Measurements from ENCODE around the gene RNF150.

- TF ChIP-seq POLR2A (IDR thresholded peaks at IDR 0.05), result no peak
- no peak for TF ChIP-seq CTCF (IDR thresholded peaks at IDR 0.05)
- TF ChIP-seq POLR2AphosphoS5 (IDR thresholded peaks at IDR 0.05), result no peak
- TF ChIP-seq EP300 (IDR thresholded peaks at IDR 0.05), result no peak
Measured at GRCh38 chr4:141118381-141118780, 14.9 kb downstream of the RNF150 start.

All from sigmoid colon (tissue), 4 donors.